Activated T-cell treated with anti-CD3 and anti-CD28 coated beads for 4 hours (primary cell): ENCODE results near the gene VIPR1.

ENCODE experiments used
- DNase-seq: peaks from one replicate; pipeline ENCODE4 v3.0.0-alpha.2; 2020

VIPR1 gene

GRCh38 chr3:42582474-42583070, 80.1 kb downstream of the VIPR1 start:
- no peak for DNase-seq
